Hematopoietic multipotent progenitor cell treated with erythropoietin and hydrocortisone succinate and interleukin-3 and kit ligand, for 4 days (in vitro differentiated cells): Measurements from ENCODE around the gene TUSC2.
A peak's percentile ranks its signal among the peaks of the same experiment; 100 is the strongest.

Source experiments
- DNase-seq: peaks from one replicate; pipeline ENCODE4 v3.0.0-alpha.2; 2015

The TUSC2 gene

DNA sequence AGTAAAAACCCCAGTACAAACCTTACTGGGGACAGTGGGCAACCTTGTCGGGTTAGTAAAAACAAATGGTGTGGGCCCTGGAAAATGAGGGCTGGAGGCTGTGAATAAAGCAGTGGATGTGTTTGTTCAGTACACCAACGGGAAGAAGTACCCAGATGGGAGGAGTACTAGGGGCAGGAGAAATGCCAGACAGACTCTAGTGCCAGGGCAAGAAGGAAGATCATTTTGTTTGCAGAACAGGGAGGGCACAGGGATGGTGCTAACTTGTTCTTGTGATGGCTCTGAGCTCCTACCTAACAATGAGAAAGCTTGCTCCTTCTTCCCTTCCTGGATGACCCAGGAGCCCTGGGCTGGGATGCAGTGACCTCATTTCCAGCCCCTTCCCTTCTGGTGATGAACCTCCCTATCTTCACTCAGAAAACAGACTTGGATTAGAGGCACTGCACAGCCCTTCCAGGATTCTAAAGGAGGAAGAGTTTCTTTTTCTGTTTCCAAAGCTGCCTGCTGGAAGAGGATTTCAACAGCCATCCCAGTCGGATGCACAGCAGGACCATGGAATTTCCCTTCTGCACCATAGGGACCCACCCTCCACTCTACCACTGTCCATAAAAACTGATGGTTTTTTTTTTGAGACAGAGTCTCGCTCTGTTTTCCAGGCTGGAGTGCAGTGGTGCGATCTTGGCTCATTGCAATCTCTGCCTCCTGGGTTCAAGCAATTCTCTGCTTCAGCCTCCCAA, 6.5 kb upstream of the TUSC2 start:
- no peak for DNase-seq

DNA sequence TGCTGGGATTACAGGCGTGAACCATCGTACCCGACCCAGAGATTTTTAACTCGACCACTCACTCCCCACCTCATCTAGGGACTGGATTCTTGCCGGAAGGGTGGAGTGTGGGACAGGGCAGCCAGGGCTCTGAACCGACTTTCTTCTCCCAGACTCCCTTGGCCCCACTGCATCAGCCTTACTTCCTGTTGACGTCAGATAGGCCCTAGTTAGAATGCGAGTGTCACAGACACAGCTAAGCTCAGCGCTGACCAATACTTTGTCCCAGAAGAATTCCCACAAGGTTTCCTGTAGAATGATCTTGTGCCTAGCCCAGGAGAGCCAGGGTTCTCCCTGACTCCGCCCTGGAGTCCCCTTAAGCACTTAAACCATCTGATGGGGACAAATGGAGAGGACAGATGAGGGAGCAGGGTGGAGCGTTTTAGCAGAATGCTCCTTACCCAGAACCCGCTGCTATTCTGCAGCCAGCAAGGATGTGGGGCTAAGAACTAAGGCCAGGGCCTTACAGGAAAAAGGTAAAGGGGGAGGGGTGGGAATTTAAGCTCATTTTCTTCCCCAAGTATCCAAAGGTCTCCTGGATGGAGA, 5.8 kb upstream of the TUSC2 start:
- DNase-seq, result no peak

DNA sequence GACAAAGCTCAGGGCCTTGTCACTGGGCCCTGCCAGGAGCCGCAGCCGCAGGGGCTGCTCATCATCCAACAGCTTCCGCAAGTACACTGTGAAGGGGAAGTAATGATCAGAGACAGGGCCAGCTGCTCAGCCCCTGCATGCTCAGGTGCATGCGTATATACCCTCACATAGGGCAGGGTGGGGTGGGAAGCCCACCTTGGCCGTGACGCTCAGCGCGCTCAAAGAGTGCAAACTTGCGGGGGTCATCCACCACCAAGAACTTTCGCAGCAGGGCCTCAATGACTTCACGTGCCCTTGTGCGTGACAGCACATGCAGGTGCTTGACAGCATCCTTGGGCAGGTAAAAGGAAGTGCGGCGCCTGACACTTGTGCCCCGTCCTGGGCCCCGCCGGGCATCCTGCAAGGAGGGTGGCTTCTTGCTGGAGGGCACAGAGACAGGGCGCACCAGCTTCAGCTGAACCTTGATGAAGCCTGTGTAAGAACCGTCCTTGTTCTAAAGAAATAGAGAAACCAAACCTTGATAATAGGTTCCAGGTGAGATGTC, 3.4 kb upstream of the TUSC2 start:
- DNase-seq, result no peak

DNA sequence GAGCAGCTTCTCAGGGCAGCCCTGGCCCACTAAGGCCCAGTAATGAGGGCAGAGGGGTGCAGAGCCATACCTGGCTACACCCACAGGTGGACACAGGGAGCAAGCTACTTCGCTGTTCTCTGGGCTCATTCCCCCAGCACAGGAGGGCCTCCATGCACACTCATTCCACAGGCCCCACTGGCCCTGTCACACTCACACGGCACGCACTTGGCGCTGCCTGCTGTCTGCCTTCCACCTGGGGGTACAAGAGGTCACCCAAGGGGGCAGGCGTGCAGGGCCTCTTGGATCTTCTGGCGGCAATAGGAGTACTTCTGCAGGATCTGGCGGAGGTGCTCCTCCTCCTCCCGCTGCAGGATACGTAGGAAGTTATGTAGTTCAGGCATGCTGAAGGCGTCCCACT, 2.3 kb upstream of the TUSC2 start:
- DNase-seq, result no peak

DNA sequence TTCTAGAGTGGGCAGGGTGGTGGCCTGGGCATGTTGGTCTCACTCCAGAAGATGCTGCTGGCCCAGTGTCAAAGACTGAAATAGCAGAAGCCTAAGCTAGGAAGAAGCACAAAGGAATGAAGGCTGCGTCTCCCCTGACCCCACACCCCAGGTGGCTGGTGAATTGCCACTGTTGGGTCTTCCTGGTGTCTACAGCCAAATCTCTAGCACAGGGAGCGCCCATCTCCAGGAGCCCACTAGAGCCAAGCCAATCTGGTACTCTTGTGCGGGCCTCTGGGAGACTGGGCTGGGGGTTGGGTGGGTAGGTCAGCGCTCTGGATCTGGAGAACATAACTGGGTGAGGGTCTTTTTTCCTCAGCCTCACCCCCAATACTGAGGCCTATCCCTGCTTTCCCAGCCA, 894 bp downstream of the TUSC2 start:
- no peak for DNase-seq

DNA sequence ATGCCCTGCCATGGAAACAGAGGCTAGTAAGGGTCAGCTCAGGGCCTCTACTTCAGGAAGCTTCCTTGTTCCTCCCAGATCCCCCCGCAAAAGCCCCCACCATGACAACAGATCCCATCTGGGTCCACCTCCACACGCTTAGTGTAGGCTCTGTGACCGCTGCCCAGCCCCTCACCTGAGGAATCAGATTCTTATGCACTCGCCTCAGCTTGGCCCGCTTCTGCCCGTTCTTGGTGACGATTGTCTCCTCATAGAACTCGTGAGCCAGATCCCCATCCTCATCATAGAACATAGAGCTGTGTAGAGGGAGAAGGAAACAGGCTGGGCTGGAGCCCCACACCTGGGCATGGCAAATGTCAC, 1.9 kb downstream of the TUSC2 start:
- DNase-seq, result no peak

DNA sequence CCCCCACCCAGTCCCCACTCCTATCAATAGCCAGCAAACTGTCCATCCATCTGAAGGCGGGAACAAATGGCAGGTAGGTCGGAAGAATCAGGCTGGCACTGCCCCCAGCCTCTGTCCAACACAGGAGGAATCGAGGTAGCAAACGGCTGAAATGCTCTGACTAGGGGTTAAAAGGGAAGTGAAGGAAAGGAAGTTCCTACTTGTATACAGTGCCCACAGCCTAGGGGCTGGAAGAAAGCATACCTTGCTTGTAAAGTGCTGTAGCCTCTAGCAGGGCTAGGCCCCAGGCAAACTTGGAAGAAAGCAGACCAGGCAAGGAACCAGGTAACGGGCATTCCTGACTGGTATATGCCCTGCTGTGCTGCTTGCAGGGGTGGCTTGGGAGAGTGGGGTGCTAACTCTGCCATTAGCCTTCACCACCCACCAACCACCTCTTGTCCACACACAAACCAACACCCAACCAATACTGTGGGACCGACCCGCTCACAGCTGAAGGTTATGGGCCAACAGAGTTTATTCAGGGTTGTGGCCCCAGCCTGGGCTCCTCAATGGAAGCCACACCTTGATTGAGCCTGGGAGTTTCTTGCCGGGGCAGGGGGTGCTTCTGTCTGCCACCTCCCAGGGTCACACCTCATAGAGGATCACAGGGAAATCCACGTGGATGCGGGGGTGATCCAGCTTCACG, 2.4 kb downstream of the TUSC2 start:
- DNase-seq, result no peak

DNA sequence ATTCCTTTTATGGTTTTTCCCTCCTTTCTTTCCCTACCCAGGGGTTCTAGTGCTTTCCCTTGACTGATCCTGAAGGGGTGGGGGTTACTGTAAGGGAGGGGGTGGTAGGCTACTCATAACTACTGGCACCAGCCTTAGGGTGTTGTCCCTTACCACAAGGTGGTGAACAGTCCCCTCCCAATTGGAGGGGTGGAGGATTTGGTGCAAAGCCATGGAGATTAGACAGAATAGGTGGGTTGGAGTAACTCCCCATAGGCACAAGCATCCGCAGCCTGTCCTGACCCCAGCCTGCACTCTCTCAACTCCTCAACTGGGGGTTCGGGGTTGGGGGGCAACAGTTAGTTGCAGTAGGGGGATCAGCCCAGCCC, 2.9 kb downstream of the TUSC2 start:
- no peak for DNase-seq

DNA sequence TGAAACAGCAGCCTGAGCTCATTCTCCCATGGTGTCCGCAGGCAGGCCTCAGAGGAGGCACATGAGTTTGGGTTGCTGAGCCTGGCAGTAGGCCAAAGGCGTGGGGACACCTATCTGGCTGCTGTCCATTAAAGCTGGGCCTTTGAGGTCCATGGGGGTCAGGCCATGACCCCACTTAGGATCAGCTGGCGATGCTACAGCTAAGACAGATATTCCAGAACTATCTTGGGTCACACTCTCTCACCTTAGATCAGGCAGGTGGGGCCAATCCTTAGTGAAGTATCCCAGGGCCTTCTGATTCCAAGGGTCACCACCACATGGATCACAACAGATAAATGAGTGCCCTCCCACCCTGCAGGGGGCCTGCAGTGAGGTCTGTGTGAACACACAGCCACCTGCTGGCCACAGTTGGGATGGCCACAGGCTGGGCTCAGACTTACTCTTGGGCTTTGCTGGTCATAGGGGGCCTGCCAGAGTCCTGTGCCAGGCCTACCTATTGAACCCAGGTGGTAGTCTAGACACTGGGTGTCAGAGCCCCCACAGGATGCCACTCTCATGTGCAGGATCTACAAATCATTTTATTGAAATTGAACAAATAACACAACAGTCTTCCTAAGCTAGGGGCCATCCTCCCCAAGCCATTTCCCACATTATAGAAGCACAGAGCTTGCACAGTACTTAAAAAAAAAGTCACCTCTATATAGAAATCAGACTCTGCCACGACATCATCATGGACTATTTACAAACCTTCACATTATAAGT, 3.5 kb downstream of the TUSC2 start:
- peak; percentile 86 for DNase-seq

DNA sequence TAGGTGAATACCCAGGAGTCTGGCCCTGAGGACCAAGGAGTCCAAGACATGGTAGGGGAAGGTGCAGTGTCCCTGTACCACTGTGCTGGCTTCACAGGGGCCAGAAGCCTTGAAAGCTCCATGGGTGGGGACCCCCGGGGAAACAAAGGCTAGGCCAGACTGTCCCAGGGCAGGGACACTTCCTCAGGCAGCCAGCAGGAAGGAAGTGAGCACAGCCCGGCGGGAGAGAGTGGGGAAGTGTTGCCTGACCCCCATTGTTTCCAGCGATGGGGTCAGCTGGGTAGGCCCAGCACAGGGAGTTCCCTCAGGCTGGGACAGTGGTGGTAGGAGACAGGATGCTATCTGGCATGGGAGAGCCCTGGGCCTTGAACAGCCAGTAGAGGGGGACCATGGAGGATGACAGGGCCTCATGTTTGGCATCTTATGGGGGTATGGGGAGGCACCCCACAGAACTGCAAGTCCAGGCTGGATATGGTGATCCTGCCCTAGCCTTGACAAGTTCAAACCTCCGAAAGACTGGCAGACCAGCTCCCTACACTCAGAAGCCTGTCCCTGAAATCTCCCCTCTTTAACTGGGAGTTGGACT, 4.3 kb downstream of the TUSC2 start:
- DNase-seq, result no peak

DNA sequence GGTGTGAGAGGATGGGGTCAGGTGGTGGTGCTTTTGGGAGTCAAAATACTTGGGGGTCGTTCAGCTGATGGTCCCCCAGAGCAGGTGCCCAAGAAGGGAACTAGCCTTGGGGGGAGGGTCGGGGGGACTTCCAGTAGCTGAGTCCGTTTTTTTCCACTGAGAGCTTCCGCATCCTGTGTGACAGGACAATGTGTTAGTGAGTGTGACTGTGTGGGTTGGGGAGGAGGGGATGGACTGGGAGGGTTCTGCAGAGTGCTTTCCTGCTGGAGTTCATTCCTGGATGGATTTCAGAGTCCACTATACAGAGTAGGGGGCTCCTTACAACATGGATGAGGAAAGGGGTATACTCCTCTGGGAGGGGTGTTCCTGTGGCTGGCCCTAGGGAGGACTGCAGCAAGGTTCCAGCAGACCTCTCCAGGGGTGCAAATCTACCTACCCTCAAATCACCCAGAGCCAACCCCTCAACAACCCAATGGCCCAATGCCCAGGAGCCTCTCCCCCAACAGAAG, 4.9 kb downstream of the TUSC2 start:
- no peak for DNase-seq

DNA sequence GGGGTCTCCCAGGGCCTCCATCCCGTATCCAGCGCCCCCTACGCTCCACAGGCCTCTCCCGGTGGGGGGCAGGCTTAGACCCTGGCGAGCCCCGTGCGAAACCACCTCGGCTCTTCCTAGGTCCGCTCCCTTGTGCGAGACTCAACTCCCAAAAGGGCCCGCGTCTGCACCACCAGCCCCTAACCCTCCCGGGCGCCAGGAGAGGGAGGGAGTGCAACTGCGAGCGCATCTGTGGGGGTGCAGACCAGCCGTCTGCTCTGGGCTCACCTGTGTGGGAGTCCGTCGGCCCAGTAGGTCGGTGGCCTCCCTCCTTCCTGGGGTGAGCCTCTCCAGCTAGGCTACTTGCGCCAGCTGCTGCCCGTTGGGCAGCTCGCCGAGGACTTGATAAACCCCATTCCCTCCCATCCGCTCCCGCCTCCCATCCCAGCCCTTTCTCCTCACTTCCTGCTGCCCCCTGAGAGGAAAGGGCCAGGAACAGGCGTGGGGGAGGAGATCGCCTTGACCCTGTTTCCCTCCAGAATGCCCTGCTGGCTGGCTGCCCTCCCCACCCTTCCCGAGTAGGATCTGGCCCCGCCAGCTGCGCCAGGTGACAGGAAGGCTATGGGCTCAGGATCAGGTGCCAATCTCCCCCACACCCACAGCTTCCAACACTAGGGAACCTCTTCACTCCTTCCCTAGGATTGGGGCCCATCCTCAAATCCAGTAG, 5.5 kb downstream of the TUSC2 start, which contains the start of gene HYAL2:
Gene HYAL2, minus strand, starts transcription at position 360 of the 706 bp plus-strand sequence. CDS start 2,256 bp downstream, outside the sequence.
- no peak for DNase-seq

DNA sequence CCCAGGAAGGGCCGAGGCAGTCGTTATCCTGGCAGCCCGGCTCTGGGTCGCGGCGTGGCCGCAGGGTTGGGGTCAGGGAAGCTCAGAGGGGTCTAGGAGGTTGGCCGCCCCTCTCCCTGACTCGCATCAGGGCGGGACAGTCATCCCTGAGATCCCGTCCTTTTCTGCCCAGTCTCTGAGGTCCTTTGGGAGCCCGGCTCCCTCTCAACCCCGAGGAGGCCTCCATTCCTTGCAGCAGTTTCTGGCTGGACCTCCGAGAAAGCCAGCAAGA, 6.0 kb downstream of the TUSC2 start:
- DNase-seq, result no peak

DNA sequence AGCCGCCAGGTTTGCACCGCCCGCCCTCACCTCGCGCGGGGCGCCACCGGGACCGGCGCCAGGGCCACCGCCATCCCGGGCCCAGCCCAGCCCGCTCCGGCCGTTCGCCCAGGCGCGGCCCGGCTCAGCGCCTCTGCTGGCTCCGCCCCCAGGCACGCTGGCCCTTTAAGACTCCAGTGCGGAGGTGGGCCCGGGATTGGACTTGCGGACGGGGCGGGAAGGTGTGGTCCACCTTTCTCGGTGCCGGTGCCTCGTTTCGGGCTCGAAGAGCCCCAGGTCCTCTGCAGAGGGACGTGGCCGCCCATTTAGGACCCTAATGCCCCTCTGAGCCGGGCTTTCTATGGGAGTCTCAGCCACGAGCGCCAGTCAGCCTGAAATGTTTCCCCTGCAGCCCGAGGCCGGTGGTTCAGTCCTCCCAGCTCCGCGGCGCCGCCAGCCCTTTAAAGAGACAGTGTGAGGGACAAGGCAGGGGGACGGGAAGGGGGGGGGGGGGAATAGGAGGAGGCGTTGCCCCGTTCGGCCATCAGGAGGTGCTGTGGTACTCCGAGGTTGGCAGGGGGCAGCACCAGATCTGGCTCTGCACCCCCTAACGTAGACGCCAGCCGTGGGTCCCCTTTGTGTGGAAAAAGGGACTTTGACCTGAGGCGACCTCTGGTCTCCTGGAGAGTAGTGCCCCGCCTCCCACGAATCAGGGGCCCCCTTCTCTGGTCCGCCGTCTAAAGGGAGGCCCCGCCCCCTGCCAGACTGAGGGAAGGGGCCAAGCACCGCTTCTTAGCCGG, 6.5 kb downstream of the TUSC2 start:
- DNase-seq, result peak; percentile 95

DNA sequence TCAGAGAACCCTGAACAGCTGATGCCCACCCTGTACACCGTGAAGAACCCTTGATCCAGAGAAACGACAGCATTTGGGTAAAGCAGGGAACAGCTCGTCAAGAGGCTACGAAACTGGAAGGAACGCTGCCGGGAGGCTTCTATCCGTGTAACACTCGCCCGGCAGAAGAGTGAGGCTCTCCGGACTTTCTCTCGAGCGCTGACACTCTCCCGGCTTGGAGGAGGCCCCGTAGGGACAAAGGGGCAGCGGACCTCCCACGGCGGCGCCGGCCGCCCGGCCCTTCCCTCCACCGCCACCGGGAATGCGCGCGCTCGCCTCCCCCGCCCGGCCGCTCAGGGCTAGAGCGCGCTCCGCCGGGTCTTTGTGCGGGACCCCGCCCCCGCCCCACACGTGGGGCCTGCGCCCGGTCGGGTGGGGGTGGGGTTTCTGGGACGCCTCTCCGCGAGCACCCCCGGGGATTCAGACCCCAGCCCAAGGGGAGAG, 7.1 kb downstream of the TUSC2 start:
- peak; percentile 80 for DNase-seq

DNA sequence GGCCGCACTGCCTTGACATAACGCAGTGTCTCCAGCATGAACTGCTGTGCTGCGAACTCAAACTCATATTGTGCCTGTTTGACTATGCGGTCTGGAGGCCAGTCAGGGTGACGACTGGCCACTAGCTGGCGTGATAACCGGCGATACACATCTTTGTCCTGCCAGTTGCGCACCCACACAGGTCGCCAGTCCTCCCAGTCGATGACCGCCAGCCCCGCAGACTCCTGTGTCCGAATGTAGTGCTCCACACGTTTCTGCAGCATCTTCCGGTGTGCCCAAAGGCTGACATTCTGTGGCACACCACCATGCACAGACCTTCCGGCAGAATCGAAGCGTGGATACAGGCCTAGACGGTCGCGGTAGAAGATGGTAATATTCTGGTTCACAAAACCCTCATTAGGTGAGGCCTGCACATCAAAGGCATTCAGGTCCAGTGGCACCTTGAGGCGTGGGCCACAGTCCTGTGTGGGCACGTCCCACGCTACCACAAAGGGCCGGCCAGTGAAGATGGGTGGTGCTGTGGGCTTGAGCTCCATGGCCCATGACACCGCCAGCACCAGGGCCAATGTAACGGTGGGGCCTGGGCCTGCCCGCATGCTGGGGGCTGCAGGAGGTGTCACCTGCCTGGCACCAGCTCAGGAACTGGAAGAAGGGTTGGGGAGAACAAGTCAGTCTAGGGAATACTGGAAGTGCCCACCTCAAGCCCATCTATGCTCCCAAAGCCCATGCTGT, 8.0 kb downstream of the TUSC2 start:
- no peak for DNase-seq

DNA sequence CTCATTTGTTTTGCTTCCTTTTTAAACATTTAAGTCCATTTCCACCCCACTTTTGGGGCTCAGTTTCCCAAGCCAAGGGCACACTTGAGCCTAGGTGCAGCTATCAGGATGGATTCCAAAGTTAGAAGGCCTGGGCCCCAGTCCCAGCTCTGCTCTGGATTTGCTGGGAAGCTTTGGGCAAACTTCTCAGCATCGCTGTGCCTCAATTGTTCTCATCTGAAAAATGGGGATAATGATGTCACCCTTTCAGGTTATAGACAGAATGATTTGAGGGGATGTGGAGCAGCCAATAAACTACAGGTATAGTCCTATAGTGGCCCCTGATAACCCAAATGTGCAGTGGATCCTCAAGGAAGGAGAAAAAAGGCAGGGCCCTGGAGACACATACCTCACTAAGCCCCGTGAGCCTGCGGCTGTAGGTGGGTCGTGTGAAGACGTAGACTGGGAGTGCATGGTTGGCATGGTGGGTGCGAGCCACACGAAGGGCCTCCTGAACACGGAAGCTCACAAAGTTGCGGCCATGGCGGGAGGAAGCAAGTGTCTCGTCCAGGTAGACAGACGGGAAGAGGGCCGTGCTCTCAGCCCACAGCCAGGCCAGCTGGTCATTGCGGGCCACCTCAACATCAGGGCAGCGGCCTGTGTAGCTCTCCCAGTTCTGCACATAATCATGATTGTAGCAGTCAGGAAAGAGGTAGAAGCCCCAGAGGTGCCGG, 8.7 kb downstream of the TUSC2 start:
- no peak for DNase-seq

DNA sequence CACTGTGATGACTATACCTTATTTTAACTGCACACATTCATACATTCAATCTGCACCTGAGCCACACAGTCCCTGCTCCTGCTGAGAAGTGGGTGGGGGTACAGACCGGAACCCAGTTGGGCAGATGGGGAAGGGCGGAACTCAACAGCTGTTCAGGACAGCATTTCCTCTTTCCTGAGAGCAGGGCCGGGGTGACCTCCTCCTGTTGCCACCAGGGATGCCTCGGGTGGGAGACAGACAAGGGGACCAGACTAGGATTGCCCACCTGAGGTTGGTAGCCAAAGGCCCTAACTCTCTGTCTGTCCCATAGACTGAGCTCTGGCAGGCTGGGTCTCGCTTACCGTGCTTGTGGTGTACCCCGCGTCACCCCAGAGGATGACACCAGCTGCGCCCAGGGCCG, 9.4 kb downstream of the TUSC2 start:
- DNase-seq, result no peak

DNA sequence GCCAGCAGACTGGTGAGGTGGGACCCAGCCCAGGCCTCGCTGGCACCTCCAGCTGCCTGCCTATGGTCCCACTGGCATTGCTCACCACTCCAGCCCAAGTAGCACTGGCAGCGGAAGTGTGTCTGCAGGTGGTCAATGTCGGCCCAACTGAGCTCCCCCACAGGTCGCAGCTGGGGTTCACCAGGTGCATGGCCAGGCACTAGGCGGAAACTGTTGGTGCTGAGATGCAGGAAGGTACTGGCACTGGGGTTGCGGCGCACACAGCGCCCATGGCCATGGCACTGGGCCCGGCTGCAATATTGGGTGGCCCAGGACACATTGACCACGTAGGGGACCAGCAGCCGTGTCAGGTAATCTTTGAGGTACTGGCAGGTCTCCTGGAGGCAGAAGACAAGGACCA, 9.9 kb downstream of the TUSC2 start:
- no peak for DNase-seq

DNA sequence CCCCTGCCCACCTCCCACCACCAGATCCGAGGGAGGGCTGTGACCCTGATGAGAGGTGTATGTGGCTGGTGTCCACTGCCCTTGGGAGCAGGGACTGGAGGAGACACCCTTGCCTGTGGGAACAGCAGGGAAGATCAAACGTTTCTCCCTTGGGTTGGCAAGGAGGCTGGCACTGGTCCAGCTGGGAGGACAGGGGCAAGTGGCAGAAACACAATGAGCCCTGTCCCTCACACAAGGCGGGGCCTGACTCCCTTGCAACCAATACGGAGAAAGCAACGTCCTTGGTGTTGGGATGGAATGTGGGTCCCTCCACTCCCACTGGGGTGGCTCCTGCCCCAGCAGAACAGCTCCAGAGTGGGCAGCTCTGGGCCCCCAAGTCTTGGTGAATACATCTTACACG, 10.7 kb downstream of the TUSC2 start:
- no peak for DNase-seq
